ENCODE data around the gene SETBP1. TPM values are rescaled to one million over a fixed set of nuclear protein-coding genes. Genes with fewer than 3 reads are reported as not detected.

The SETBP1 gene
- total RNA-seq, 1 donor = 2.6 TPM

DNA sequence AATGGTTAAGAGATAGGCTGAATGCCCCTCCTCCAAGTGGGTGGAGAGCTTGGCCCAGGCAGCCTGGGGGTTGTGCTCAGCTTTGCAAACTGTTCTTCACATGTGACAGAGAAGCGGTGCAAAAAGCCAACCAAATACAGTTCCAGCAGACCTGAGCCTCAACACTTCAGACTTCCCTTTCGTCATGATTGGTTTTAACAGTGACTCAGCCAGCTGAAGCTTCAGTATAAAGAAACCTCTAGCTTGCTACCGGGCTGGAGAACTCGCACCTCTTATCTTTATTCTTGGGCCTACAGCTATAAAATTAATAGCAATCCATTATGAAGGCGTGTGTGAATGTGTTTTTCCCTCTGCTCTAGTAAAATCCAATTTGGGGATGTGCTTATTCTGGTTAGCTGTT is 20.0 kb downstream of the SETBP1 start:
- peak; percentile 35 for DNase-seq (ENCODE audit: low read depth)
- TF ChIP-seq CTCF (IDR thresholded peaks at IDR 0.05; ENCODE audit: insufficient read depth, low read depth, low read length) = no peak
- no peak overlapping the region for H3K4me3 ChIP-seq (ENCODE audit: low read depth, low read length)

GRCh38 chr18:44701227-44701626 is 20.5 kb downstream of the SETBP1 start:
- no peak for TF ChIP-seq CTCF (IDR thresholded peaks at IDR 0.05; ENCODE audit: insufficient read depth, low read depth, low read length)
- DNase-seq (ENCODE audit: low read depth) = no peak
- H3K4me3 ChIP-seq (ENCODE audit: low read depth, low read length) = no peak overlapping the region

- no peak for DNase-seq (ENCODE audit: low read depth)
- H3K4me3 ChIP-seq (ENCODE audit: low read depth, low read length) = no peak overlapping the region
- TF ChIP-seq CTCF (IDR thresholded peaks at IDR 0.05; ENCODE audit: insufficient read depth, low read depth, low read length) = no peak
Measured at GRCh38 chr18:44702594-44702993, 21.9 kb downstream of the SETBP1 start.

GRCh38 chr18:44704135-44704789 is 23.6 kb downstream of the SETBP1 start:
- H3K4me3 ChIP-seq (ENCODE audit: low read depth, low read length) = no peak overlapping the region
- no peak for TF ChIP-seq CTCF (IDR thresholded peaks at IDR 0.05; ENCODE audit: insufficient read depth, low read depth, low read length)
- peak; percentile 34 for DNase-seq (ENCODE audit: low read depth)

- DNase-seq (ENCODE audit: low read depth) = no peak
- no peak for TF ChIP-seq CTCF (IDR thresholded peaks at IDR 0.05; ENCODE audit: insufficient read depth, low read depth, low read length)
- H3K4me3 ChIP-seq (ENCODE audit: low read depth, low read length) = no peak overlapping the region
Measured at GRCh38 chr18:44705075-44705675, 24.5 kb downstream of the SETBP1 start.

DNA sequence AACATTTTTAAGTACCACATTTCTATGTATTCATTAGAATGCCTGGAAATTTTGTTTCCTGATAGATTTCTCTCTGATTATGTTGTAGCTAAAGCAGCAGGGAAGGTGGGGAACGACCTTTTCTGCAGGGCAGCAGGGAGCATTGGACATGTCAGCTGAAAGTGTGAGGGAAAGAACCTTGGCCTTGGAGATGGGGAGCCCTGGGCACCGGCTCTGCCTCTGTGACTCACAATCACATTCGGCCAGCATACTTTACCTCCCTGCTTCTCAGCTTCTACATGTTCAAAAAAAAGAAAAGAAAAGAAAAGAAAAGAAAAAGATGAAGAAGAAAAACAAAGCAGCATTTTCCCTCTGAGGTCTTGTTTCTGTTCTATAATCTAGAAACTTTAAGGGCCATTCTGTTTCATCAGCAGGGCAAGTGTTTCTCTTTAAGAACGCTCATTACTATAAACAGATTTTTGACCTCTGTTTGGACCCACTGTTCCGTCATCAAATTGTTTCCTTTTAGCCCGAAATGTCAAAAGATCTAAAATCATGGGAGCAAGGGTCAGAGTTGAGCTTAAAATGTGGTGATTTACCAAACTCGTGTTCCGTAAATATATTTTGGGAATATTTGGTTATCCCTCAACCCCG is 27.9 kb downstream of the SETBP1 start:
- H3K4me3 ChIP-seq (ENCODE audit: low read depth, low read length) = no peak overlapping the region
- no peak for TF ChIP-seq CTCF (IDR thresholded peaks at IDR 0.05; ENCODE audit: insufficient read depth, low read depth, low read length)
- peak; percentile 61 for DNase-seq (ENCODE audit: low read depth)
